ENCODE results near the gene ABCC12.

The ABCC12 gene

DNA sequence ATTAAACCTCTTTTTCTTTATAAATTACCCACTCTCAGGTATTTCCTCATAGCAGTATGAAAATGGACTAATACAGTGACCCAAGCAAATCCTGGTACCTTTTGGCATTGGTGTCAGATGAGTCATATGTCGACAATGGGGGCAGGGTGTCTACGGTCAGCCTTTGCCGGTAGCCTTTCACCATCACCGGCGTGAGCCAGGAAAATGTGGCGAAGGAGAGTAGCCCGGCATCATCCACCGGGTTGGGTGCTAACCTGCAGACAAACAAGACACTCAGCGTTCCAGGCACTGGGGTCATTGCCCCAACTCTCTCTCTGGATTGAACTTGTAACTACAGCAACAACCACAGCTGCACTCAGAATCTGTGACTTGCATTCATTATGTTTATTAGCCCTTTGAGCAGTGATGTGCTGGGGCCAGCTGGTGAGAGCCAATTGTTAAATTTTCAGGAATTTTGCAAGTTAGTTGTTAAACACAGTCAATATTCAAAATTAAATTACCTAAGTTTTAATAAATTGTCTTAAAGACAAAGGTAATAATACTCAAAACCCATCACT, 11.9 kb downstream of the ABCC12 start:
- Histone ChIP-seq H3K27ac (no peak overlapping the region), H3K4me1 (no peaks in the 10 kb centered on the region), H3K9me3 (replicated peaks in 1 of 11) (peaks cover 8 to 23% (median 19%) of the 10 kb centered on the region in 11 experiments), H3K27me3 (no peaks in the 10 kb centered on the region), H3K4me3 (no peak overlapping the region), H3K36me3 (no peaks in the 10 kb centered on the region), H4K20me1 (no peaks in the 10 kb centered on the region), H3K4me2 (no peak overlapping the region), H3K9ac (no peak overlapping the region)
- no peak for TF ChIP-seq Cebpa-rat (IDR thresholded peaks at IDR 0.05)

DNA sequence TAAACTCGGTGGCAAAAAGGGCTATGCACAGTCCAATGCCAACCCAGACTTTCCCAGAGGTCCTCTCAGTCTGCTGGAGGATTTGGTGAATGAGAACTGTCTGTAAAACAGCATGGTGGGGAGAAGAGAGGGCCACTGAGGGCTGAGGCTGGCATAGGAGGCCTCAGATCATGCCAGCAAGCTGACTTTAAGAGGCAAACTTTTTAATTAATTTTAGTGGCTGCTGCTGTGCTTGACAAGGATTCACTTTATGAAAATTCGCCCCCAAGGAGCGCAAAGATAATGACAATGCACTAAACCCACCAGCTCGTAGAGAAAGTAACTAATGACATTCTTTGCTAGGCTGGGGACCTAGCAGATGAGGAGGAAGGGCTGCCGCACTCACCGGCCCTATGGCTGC, 15.0 kb downstream of the ABCC12 start:
- Histone ChIP-seq H3K4me1 (no peaks in the 10 kb centered on the region), H3K4me2 (no peak overlapping the region), H3K4me3 (no peak overlapping the region), H3K9me3 (replicated peaks in 1 of 11) (peaks cover 0 to 12% (median 9%) of the 10 kb centered on the region in 11 experiments; a peak in 15 of 22 replicates), H3K27ac (no peak overlapping the region), H3K9ac (no peak overlapping the region), H4K20me1 (no peaks in the 10 kb centered on the region), H3K36me3 (no peaks in the 10 kb centered on the region), H3K27me3 (no peaks in the 10 kb centered on the region)
- TF ChIP-seq Cebpa-rat (IDR thresholded peaks at IDR 0.05) = no peak

DNA sequence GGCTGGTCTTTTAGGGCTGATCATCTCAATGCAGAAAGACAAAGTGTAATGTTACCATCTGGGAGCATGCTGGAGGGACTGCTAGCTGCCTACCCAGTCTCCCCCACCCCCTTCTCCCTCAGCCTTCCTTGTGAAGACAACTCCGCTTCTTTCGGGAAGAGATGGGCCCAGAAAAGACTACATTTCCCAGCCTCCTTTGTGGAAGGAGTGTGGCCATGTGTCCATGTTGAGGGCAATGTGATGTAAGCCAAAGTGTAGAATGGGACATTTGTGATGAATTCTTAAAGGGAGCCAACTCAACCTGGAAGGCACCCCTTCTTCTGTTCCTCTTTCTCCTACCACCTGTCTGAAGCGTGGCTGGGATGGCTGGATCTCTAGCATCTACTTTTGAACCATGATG, 16.3 kb downstream of the ABCC12 start:
- Histone ChIP-seq H3K27ac (no peak overlapping the region), H3K27me3 (no peaks in the 10 kb centered on the region), H3K4me3 (no peak overlapping the region), H3K36me3 (no peaks in the 10 kb centered on the region), H3K4me1 (no peaks in the 10 kb centered on the region), H3K9ac (no peak overlapping the region), H3K9me3 (replicated peaks in 1 of 11) (peaks cover 0 to 12% (median 9%) of the 10 kb centered on the region in 11 experiments; a peak in 15 of 22 replicates), H3K4me2 (no peak overlapping the region), H4K20me1 (no peaks in the 10 kb centered on the region)
- no peak for TF ChIP-seq Cebpa-rat (IDR thresholded peaks at IDR 0.05)

DNA sequence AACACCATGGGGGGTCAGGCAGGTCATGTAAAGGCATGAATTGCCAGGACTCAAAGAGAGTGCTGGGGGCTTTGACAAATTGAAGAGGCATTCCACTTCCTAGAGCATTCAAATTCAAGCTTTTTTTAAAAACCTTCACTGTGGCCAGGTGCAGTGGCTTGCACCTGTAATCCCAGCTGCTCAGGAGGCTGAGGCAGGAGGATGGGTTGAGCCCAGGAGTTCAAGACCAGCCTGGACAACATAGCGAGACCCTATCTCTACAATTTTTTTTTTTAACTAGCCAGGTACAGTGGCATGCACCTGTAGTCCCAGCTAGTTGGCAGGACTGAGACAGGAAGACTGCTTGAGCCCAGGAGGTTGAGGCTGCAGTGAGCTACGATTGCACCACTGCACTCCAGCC, 17.2 kb downstream of the ABCC12 start:
- Histone ChIP-seq H3K4me1 (no peaks in the 10 kb centered on the region), H3K4me2 (no peak overlapping the region), H3K27me3 (no peaks in the 10 kb centered on the region), H3K4me3 (no peak overlapping the region), H4K20me1 (no peaks in the 10 kb centered on the region), H3K36me3 (no peaks in the 10 kb centered on the region), H3K9me3 (replicated peaks in 1 of 11) (peaks cover 0 to 7% (median 6%) of the 10 kb centered on the region in 11 experiments; a peak in 13 of 22 replicates), H3K27ac (no peak overlapping the region), H3K9ac (no peak overlapping the region)
- no peak for TF ChIP-seq Cebpa-rat (IDR thresholded peaks at IDR 0.05)

DNA sequence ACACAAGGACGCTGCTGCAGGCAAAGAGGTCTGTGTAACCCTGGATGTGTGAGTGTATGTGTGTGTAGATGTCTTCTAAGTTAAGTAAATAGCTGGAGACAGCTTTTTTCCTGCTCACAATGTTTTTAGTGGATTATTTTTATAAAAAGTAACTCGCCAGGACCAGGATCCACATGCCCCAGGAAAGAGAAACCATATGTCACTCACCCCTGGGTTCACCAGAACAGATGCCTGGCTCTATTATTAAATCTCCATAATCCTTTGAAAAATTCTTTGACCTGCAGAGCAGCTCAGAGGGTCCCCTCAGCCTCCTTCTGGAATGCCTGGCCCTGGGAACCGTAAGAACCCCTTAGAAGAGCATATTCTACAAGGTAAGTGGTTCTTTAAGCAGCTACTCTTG, 18.0 kb downstream of the ABCC12 start:
- H3K36me3 ChIP-seq = no peaks in the 10 kb centered on the region

DNA sequence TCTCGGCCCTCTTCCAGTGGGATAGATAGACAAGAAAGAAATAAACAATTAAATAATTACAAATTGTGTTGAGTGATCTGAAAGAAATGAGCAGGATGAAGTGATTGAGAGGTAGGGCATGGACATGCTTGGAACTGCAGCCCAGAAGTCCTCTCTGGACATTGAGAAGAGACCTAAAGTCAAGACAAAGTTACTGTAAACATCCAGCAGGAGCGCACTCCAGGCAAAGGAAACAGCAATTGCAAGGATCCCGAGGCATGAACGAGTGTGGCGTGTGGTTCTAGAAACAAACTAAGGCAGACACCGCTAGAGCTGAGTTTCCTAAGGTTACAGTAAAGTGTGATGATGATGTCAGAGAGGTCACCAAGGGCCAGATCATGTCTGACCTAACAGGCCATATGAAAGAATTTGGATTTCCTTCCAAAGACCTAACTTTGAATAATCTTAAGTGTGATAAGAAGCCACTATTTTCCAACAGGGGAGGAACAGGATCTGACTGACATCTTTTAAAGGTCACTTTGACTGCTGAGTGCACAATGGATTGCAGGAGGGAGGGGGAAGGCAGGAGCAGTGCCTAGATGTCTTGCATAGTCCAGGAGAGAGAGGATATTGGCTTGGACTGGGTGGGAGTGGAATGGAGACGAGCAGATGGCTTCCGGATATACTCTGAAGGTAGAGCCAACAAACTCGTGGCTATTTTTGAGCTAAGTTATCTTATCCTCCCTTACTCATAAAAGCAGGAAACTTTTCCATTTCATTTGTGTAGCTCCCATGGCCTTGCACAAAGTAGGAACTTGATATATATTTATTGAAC, 19.0 kb downstream of the ABCC12 start:
- Histone ChIP-seq H3K27ac (no peak overlapping the region), H3K9me3 (replicated peaks in 1 of 11) (no peaks in the 10 kb centered on the region; a peak in 1 of 22 replicates), H3K27me3 (no peaks in the 10 kb centered on the region), H3K4me1 (no peaks in the 10 kb centered on the region), H3K4me3 (no peak overlapping the region), H3K36me3 (no peaks in the 10 kb centered on the region), H4K20me1 (no peaks in the 10 kb centered on the region), H3K9ac (no peak overlapping the region), H3K4me2 (no peak overlapping the region)
- no peak for TF ChIP-seq Cebpa-rat (IDR thresholded peaks at IDR 0.05)

More for the DNA sequence above, 18.0 kb downstream of the ABCC12 start:
- Histone ChIP-seq H3K4me3 (no peak overlapping the region), H4K20me1 (no peaks in the 10 kb centered on the region), H3K27me3 (no peaks in the 10 kb centered on the region), H3K9me3 (replicated peaks in 1 of 11) (no peaks in the 10 kb centered on the region; a peak in 1 of 22 replicates), H3K9ac (no peak overlapping the region), H3K4me2 (no peak overlapping the region), H3K4me1 (no peaks in the 10 kb centered on the region), H3K27ac (no peak overlapping the region)
- TF ChIP-seq Cebpa-rat (IDR thresholded peaks at IDR 0.05) = no peak

DNA sequence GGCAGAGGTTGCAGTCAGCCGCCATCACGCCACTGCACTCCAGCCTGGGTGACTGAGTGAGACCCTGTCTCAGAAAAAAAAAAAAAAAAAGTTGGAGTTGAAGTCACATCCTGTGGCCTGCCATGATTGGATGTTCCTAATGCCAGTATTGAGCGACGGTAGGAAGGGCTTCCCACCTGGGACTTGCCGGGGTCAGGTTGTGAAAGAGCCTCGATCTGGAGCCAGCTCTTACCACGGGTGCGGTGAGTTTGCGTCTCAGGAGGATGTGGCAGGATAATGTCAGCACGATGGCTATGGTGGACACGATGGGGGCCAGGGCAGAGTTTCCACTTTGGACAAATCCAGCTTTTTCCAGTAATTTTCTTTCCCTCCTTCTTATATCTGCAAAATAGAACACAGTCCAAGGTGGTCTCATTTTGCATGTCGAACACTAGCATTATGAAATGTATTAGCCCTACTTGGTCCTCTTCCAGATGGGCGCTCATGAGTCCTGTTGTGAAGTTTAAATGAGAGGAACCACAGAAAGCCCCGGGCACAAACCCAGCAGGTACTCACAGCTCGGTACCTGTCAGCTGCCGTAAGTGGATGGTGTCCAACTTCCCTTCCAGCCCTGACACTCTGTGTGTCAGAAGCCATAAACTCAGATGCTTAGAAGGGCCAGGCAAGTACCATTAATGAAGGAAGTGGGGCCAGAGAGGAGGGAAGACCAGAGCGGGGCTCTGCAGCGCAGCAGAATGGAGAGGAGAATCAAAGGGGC, 22.2 kb downstream of the ABCC12 start:
- Histone ChIP-seq H4K20me1 (no peaks in the 10 kb centered on the region), H3K27me3 (no peaks in the 10 kb centered on the region), H3K4me3 (no peak overlapping the region), H3K9me3 (replicated peaks in 1 of 11) (no peaks in the 10 kb centered on the region), H3K36me3 (no peaks in the 10 kb centered on the region), H3K9ac (no peak overlapping the region), H3K4me2 (no peak overlapping the region), H3K4me1 (peaks cover 0 to 5% (median 0%) of the 10 kb centered on the region in 10 experiments; a peak in 4 of 20 replicates), H3K27ac (no peak overlapping the region)
- TF ChIP-seq Cebpa-rat (IDR thresholded peaks at IDR 0.05) = no peak

DNA sequence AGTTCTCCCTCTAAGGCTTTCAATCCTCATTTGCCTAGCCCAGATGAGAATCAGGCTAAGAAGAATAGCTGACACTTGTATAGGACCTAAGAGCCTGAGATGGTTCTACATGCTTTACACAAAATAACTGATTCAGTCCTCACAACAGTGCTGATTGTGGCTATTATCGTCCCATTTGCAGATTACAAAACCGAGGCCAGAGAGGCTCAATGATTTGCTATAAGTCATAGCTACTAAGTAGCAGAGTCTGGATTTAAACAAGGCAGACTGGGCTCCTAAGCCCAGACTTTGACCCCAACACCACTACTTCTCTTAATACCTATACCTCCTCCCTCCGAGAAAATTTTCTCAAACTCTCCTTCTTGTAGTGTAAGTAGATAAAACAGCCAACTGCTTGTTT, 23.1 kb downstream of the ABCC12 start:
- H3K4me3 ChIP-seq = no peak overlapping the region
- H3K4me2 ChIP-seq = no peak overlapping the region
- no peaks in the 10 kb centered on the region for H3K27me3 ChIP-seq
- no peaks in the 10 kb centered on the region for H3K36me3 ChIP-seq
- no peak overlapping the region for H3K27ac ChIP-seq
- H3K9ac ChIP-seq = no peak overlapping the region
- H3K4me1 ChIP-seq = peaks cover 0 to 8% (median 0%) of the 10 kb centered on the region in 10 experiments; a peak in 4 of 20 replicates
- no peaks in the 10 kb centered on the region for H4K20me1 ChIP-seq
- TF ChIP-seq Cebpa-rat (IDR thresholded peaks at IDR 0.05) = no peak
- no peaks in the 10 kb centered on the region for H3K9me3 ChIP-seq (replicated peaks in 1 of 11)

DNA sequence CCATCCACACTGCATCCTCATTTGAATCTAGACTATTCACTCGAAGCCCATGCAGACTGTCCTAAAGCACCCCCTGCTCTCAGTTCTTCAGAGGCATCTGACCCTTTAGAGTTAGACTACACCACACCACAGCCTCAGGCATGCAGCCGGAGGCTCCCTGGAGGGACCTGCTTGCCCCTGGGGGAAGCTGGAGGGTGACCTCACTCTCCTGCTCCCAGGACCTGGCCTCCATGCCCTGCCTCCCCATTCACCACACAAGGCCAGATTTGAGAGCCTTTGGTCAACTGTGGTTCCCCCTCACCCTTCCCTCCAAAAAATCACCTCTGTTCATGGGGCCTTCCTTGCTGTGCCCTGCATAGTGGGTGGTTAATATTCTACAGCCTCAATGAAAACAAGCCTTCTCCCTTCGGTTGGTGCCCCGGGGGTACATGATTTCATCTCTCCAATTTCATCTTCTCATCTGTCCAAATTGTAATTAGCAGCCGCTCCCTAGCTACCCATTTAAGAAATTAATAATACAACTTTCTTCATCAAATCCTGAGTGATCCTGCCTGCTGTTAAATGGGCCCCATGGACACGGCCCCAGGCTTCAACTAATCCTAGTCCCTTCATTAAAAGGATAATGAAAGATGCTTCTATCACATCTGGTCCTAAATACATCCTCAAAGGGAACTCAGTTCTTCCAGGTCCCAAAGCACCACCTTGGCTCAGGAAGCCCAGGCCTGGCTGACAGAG, 24.4 kb downstream of the ABCC12 start:
- H3K36me3 ChIP-seq = no peaks in the 10 kb centered on the region
- H3K27ac ChIP-seq = no peak overlapping the region
- no peak overlapping the region for H3K4me3 ChIP-seq
- no peak overlapping the region for H3K4me2 ChIP-seq
- H4K20me1 ChIP-seq = no peaks in the 10 kb centered on the region
- H3K9ac ChIP-seq = no peak overlapping the region
- no peak for TF ChIP-seq Cebpa-rat (IDR thresholded peaks at IDR 0.05)
- H3K4me1 ChIP-seq = peaks cover 0 to 8% (median 0%) of the 10 kb centered on the region in 10 experiments; a peak in 4 of 20 replicates
- H3K27me3 ChIP-seq = no peaks in the 10 kb centered on the region
- no peaks in the 10 kb centered on the region for H3K9me3 ChIP-seq (replicated peaks in 1 of 11)

Data from BLaER1 treated with 17β-estradiol and CSF1 and Interleukin-3, amounts not matched to agents 10 nM and 100 nM (cell line).